GM23338 (cell line): ENCODE results near the gene ARL8B. TPM values are rescaled to one million over a fixed set of nuclear protein-coding genes. Genes with fewer than 3 reads are reported as not detected.

ENCODE experiments used
- ATAC-seq: fragments of 200-7000 bp; cut with Tn5 transposase; 3 replicates; pipeline ENCODE4 v1.9.1; 2020
- DNase-seq: peaks from one replicate; pipeline ENCODE4 v3.0.0-alpha.2; 2015; ENCODE audit warnings: low spot score
- H2AFZ ChIP-seq: fragments of 200-600 bp; sonication (generic); 2 replicates; pipeline ENCODE4 v1.8.0; 2016; ENCODE audit warnings: antibody characterized with exemption, mild to moderate bottlenecking, moderate library complexity
- H3F3A ChIP-seq: fragments of 200-600 bp; sonication (generic); replicated peaks from 2 replicates; pipeline ENCODE4 v1.8.0; 2017; ENCODE audit warnings: antibody characterized with exemption, mixed run types, low read depth
- H3K27ac ChIP-seq: fragments of 200-600 bp; sonication (generic); 2 replicates; pipeline ENCODE4 v1.6.1; 2016; ENCODE audit warnings: low read depth
- H3K27me3 ChIP-seq: fragments of 200-600 bp; sonication (generic); 2 replicates; pipeline ENCODE4 v1.8.0; 2016; ENCODE audit warnings: mild to moderate bottlenecking, mixed run types, moderate library complexity; ENCODE audit not compliant: insufficient read depth
- H3K36me3 ChIP-seq: fragments of 200-600 bp; sonication (generic); 2 replicates; pipeline ENCODE4 v1.8.0; 2016; ENCODE audit warnings: mild to moderate bottlenecking; ENCODE audit not compliant: insufficient read depth
- H3K4me1 ChIP-seq: fragments of 200-600 bp; sonication (generic); 2 replicates; pipeline ENCODE4 v1.8.0; 2016; ENCODE audit warnings: mild to moderate bottlenecking, moderate library complexity; ENCODE audit not compliant: insufficient read depth
- H3K4me2 ChIP-seq: fragments of 200-600 bp; sonication (generic); 2 replicates; pipeline ENCODE4 v1.7.1; 2017; ENCODE audit warnings: mixed run types
- H3K4me3 ChIP-seq: fragments of 200-600 bp; sonication (generic); 2 replicates; pipeline ENCODE4 v1.6.1; 2016; ENCODE audit warnings: mixed run types
- H3K79me2 ChIP-seq: fragments of 200-600 bp; sonication (generic); replicated peaks from 2 replicates; pipeline ENCODE4 v1.8.0; 2017; ENCODE audit warnings: mild to moderate bottlenecking; ENCODE audit not compliant: insufficient read depth
- H3K9me2 ChIP-seq: fragments of 200-600 bp; sonication (generic); 2 replicates; pipeline ENCODE4 v1.8.0; 2017; ENCODE audit not compliant: insufficient read depth
- H4K20me1 ChIP-seq: fragments of 200-600 bp; sonication (generic); replicated peaks from 2 replicates; pipeline ENCODE4 v1.8.0; 2017; ENCODE audit warnings: mild to moderate bottlenecking; ENCODE audit not compliant: insufficient read depth
- H3K27ac Mint-ChIP-seq: 2 replicates; pipeline ENCODE4 v1.8.0; 2020; ENCODE audit warnings: inconsistent platforms, mild to moderate bottlenecking, moderate library complexity, mixed read lengths
- H3K27me3 Mint-ChIP-seq: 3 replicates; pipeline ENCODE4 v1.8.0; 2022; ENCODE audit warnings: low read depth, mild to moderate bottlenecking, moderate library complexity, mixed read lengths, inconsistent platforms; ENCODE audit not compliant: insufficient read depth, poor library complexity
- H3K36me3 Mint-ChIP-seq: 3 replicates; pipeline ENCODE4 v1.8.0; 2021; ENCODE audit warnings: low read depth, mild to moderate bottlenecking, inconsistent platforms, moderate library complexity, mixed read lengths
- H3K4me1 Mint-ChIP-seq: 3 replicates; pipeline ENCODE4 v1.8.0; 2020; ENCODE audit warnings: mild to moderate bottlenecking, inconsistent platforms, mixed read lengths
- H3K4me3 Mint-ChIP-seq: 3 replicates; pipeline ENCODE4 v1.8.0; 2021; ENCODE audit warnings: moderate library complexity, mild to moderate bottlenecking, inconsistent platforms, mixed read lengths
- H3K9me3 Mint-ChIP-seq: 3 replicates; pipeline ENCODE4 v1.8.0; 2020; ENCODE audit warnings: moderate library complexity, mild to moderate bottlenecking, inconsistent platforms, mixed read lengths
- CREB1 ChIP-seq: fragments of 250-450 bp; sonication (Bioruptor Pico); IDR thresholded peaks from 2 replicates; pipeline ENCODE4 v1.5.0; 2020; ENCODE audit warnings: low read depth, mild to moderate bottlenecking, moderate library complexity
- CTCF ChIP-seq, 2 experiments: fragments of 200-600 bp in 1 of 2; sonication (generic) in 1 of 2; conservative IDR thresholded peaks; 2 replicates each; pipeline versions ENCODE4 v1.5.1 to v1.6.1; 2016 to 2017; ENCODE audit warnings: antibody characterized with exemption in 2 of 2, low read depth in 2 of 2, mild to moderate bottlenecking in 2 of 2, moderate library complexity in 1 of 2
- ETS1 ChIP-seq: IDR thresholded peaks from 2 replicates; pipeline ENCODE4 v1.6.1; 2016; ENCODE audit warnings: antibody characterized with exemption
- NANOG ChIP-seq: IDR thresholded peaks from 2 replicates; pipeline ENCODE4 v1.6.1; 2016; ENCODE audit warnings: antibody characterized with exemption, borderline replicate concordance
- ZNF114 ChIP-seq: fragments of 250-450 bp; sonication (Bioruptor Pico); IDR thresholded peaks from 2 replicates; pipeline ENCODE4 v1.5.0; 2020; ENCODE audit warnings: mild to moderate bottlenecking, moderate library complexity
- ZNF331 ChIP-seq: fragments of 250-450 bp; sonication (Bioruptor Pico); IDR thresholded peaks from 2 replicates; pipeline ENCODE4 v1.5.0; 2020; ENCODE audit warnings: low read depth, mild to moderate bottlenecking, moderate library complexity
- ZNF462 ChIP-seq: fragments of 250-450 bp; sonication (Bioruptor Pico); IDR thresholded peaks from 2 replicates; pipeline ENCODE4 v1.5.0; 2020; ENCODE audit warnings: mild to moderate bottlenecking, moderate library complexity
- polyA plus RNA-seq: library from polyadenylated mRNA; unstranded; fragments of >200 nt; fragmentation: Nextera tagmentation; extraction: Ambion mirVana; gene quantifications from 2 replicates; pipeline ENCODE4 v1.2.1, GENCODE V29; 2016
- total RNA-seq: library from RNA; depleted of rRNA; stranded (reverse); fragments of >200 nt; shearing (Covaris generic); gene quantifications from 2 replicates; pipeline ENCODE4 v1.2.3, GENCODE V29; 2014

The ARL8B gene
- total and polyA plus RNA-seq, 2 experiments from 2014 or later, result 25.5 to 40.8 TPM

DNA sequence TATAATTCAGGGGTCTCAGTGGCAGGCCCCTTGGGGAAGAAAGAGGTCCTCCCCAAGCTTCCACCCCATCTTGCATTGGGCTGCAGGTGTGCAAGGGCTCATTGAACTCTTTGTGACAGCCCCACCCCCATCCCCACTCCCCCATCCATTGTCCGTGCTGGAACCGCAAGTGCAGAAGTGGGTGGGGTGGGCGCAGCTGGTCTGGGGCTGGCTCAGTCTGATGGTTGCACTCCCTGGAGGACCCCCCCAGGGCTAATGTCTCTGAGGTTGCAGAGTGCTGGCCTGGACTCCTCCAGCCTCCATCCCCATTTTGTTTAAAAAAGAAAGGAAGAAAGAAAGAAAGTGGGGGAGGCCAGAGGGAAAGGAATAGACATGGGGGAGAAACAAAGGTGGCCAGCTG is 42.3 kb upstream of the ARL8B start (continued):
- TF ChIP-seq ZNF462 (CRISPR knock-in tag) (no peak), ETS1 (no peak), NANOG (no peak)

DNA sequence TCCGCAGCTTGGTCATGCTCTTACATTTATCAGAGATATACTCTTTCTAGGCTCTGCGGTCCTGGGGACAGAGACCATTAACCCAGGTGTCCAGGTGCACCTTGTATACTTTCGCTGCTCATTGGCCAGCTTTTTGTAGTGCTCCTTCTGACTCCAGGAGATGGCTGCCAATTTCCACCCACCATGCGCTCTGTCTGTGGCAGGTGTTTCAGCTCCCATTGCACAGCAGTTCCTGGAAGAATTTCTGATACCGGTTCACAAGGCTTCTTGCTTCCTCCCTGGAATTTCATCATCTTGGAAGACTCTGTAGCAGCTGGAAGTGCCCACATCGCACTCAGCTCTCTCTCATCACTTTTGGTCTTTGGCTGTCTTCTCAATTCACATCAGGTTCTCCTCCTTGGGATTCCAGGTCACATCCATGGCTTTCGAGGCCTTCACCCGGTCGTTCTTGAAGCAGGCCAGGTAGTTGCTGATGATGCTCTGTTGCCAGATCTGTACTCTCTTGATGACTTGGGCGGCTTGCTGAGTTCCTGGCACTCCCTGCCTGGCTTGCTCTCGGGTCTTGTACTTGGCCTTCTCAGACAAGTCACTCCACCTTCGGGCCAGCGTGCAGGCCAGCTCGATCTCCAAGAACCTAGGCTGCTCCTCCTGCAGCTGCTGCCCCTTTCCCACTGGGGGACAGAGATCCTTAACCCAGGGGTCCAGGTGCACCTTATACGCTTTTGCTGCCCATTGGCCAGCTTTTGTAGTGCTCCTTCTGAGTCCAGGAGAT is 41.1 kb upstream of the ARL8B start:
- Mint-ChIP-seq H3K27ac (no peak overlapping the region), H3K36me3 (no peaks in the 10 kb centered on the region), H3K9me3 (no peaks in the 10 kb centered on the region; the same call in 1 of the 3 replicates), H3K4me1 (peaks cover 5% of the 10 kb centered on the region; the same call in 1 of the 3 replicates), H3K4me3 (no peak overlapping the region), H3K27me3 (peaks cover 5% of the 10 kb centered on the region)
- no peaks in the 10 kb centered on the region for H4K20me1 ChIP-seq
- DNase-seq, result no peak
- H3K27ac ChIP-seq, result no peak overlapping the region
- ATAC-seq, result no peak
- H3F3A ChIP-seq, result no peaks in the 10 kb centered on the region
- H2AFZ ChIP-seq, result no peak overlapping the region
- no peak overlapping the region for H3K4me3 ChIP-seq
- no peak overlapping the region for H3K4me2 ChIP-seq
- no peaks in the 10 kb centered on the region for H3K4me1 ChIP-seq
- H3K36me3 ChIP-seq, result no peaks in the 10 kb centered on the region
- H3K79me2 ChIP-seq, result no peaks in the 10 kb centered on the region
- no peaks in the 10 kb centered on the region for H3K27me3 ChIP-seq
- H3K9me2 ChIP-seq, result peaks cover 6% of the 10 kb centered on the region; the same call in 1 of the 2 replicates
- no peak for TF ChIP-seq CTCF (conservative IDR thresholded peaks at IDR 0.05; ENCODE audit: low read depth in 2 of 2)
- no peak for TF ChIP-seq ZNF331 (CRISPR knock-in tag)
- no peak for TF ChIP-seq ZNF114 (CRISPR knock-in tag)
- no peak for TF ChIP-seq CREB1 (CRISPR knock-in tag)
